ENCODE data around the gene PSME3IP1.

DNA sequence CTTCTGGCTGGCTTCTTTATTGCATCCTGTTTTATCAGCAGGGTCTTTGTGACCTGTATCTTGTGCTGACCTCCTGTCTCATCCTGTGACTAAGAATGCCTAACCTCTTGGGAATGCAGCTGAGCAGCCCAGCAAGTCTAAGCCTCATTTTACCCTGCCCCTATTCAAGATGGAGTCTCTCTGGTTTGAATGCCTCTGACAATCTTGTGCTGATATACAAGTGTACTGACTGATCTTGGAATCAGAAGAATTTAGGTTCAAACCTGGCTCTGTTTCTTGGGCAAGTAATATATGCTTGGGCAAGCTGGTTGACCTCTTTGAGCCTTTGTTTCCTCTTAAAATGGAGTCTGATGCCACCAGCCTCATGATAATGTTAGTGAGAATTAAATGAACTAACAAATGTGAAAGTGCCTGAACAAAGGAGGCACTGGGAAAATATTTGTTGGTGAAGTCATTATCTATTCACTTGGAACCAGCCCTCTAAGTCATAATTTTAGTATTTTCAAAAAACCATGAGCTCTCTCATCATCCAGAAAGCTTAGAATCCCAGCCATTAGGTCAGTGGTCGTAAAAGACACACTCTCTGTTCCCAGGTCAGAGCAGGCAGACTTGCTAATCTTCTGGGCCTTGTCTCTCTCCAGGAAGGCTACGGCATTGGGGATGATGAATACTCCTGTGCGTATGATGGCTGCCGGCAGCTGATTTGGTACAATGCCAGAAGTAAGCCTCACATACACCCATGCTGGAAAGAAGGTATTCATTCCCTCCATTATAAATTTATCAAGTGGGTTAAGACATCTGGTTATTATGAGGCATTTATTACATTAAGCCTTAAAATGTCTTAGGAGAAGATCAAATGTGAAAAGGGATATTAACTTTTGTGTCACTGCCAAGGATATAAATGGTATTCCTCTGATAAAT is 41.1 kb upstream of the PSME3IP1 start:
- TF ChIP-seq, protein P1, sequence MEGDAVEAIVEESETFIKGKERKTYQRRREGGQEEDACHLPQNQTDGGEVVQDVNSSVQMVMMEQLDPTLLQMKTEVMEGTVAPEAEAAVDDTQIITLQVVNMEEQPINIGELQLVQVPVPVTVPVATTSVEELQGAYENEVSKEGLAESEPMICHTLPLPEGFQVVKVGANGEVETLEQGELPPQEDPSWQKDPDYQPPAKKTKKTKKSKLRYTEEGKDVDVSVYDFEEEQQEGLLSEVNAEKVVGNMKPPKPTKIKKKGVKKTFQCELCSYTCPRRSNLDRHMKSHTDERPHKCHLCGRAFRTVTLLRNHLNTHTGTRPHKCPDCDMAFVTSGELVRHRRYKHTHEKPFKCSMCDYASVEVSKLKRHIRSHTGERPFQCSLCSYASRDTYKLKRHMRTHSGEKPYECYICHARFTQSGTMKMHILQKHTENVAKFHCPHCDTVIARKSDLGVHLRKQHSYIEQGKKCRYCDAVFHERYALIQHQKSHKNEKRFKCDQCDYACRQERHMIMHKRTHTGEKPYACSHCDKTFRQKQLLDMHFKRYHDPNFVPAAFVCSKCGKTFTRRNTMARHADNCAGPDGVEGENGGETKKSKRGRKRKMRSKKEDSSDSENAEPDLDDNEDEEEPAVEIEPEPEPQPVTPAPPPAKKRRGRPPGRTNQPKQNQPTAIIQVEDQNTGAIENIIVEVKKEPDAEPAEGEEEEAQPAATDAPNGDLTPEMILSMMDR (IDR thresholded peaks at IDR 0.05; ENCODE audit: low read depth, low read length), result no peak
- TF ChIP-seq EZH2phosphoT487 (IDR thresholded peaks at IDR 0.05; ENCODE audit: low read depth), result no peak

Measured in OCI-LY3 (cell line).